Colonic mucosa (tissue), 4 donors: Measurements from ENCODE around the gene ATP7A. TPM values are rescaled to one million over a fixed set of nuclear protein-coding genes. Genes with fewer than 3 reads are reported as not detected.
"Not testable (repeated sequence)": the region's sequence is repeated elsewhere in the genome, so short reads cannot be mapped to it uniquely, and the experiment has no call there.

ENCODE experiments used
- DNase-seq: peaks from one replicate; pipeline ENCODE4 v3.0.0-alpha.2; 2020
- H3K27ac ChIP-seq: fragments of 200-600 bp; one replicate; pipeline ENCODE4 v1.8.0; 2021
- H3K27me3 ChIP-seq: fragments of 200-600 bp; one replicate; pipeline ENCODE4 v1.8.0; 2021
- H3K36me3 ChIP-seq: fragments of 200-600 bp; one replicate; pipeline ENCODE4 v1.8.0; 2021
- H3K4me1 ChIP-seq: fragments of 200-600 bp; one replicate; pipeline ENCODE4 v1.8.0; 2021; ENCODE audit warnings: mild to moderate bottlenecking
- H3K4me3 ChIP-seq: fragments of 200-600 bp; one replicate; pipeline ENCODE4 v1.8.0; 2021
- H3K9ac ChIP-seq, 2 donors: one replicate each; pipeline ENCODE4 v1.7.0; 2013; ENCODE audit warnings: control low read depth in 2 of 2, low read depth in 2 of 2, low read length in 2 of 2
- H3K9me3 ChIP-seq: fragments of 200-600 bp; one replicate; pipeline ENCODE4 v1.8.0; 2021
- CTCF ChIP-seq: fragments of 200-600 bp; IDR thresholded peaks from one replicate; pipeline ENCODE4 v1.8.0; 2022; ENCODE audit warnings: antibody characterized with exemption, mild to moderate bottlenecking
- intact Hi-C: fragments of 100-400 bp; cut with DNase I; formaldehyde crosslinking; loops from one replicate; pipeline ENCODE4 v1.14.1; 2022
- total RNA-seq, 2 donors: library from RNA; stranded (reverse); fragmentation: NEBNext Ultra II Directional in 1 of 2; extraction: Animal tissue kit (Norgen Biotek cat#: 25700) in 1 of 2; gene quantifications; one replicate each; pipeline ENCODE4 v1.2.1, GENCODE V29; 2021
- donor health status: healthy.
- donor health status: DM: no; HTN: no; CAD: no.
- donor health status: DM: no; HTN: no; CAD: no.

The ATP7A gene
- total RNA-seq = 10 to 100 TPM in 1 of 2 donors, 1 to 10 TPM in 1; 8.3 to 11.8 TPM

- Histone ChIP-seq H3K27ac (peak within 1 kb of the TSS; percentile 82), H3K4me3 (peak within 1 kb of the TSS; percentile 31), H3K27me3 (no peaks in the 10 kb centered on the region), H3K36me3 (no peaks in the 10 kb centered on the region), H3K9me3 (no peaks in the 10 kb centered on the region), H3K4me1 (no peaks in the 10 kb centered on the region), H3K9ac (peak within 1 kb of the TSS; percentile 59 to 82)
- intact Hi-C loops = no loop called here
- peak; percentile 39 for TF ChIP-seq CTCF
- DNase-seq = peak; percentile 89
Measured at GRCh38 chrX:77910108-77910840, at the start of gene ATP7A. TSS of gene ATP7A (plus strand) at chrX:77910693. CDS start at chrX:77971642, 60,949 bp downstream.

GRCh38 chrX:77875372-77875771, 35.1 kb upstream of the ATP7A start:
- Histone ChIP-seq H3K4me3 (no peak overlapping the region), H3K9ac (no peak overlapping the region), H3K36me3 (no peaks in the 10 kb centered on the region), H3K27ac (no peak overlapping the region), H3K27me3 (no peaks in the 10 kb centered on the region), H3K9me3 (no peaks in the 10 kb centered on the region), H3K4me1 (no peaks in the 10 kb centered on the region)
- no peak for TF ChIP-seq CTCF
- intact Hi-C loops = no loop called here
- no peak for DNase-seq

- H3K27me3 ChIP-seq, H3K4me3 ChIP-seq, H3K9me3 ChIP-seq, H3K4me1 ChIP-seq, H3K9ac ChIP-seq, H3K27ac ChIP-seq, intact Hi-C loops, H3K36me3 ChIP-seq, DNase-seq: not testable (repeated sequence)
Measured at GRCh38 chrX:77881418-77881817, 29.1 kb upstream of the ATP7A start.

- no peaks in the 10 kb centered on the region for H3K27me3 ChIP-seq
- intact Hi-C loops = no loop called here
- no peak overlapping the region for H3K9ac ChIP-seq
- no peaks in the 10 kb centered on the region for H3K9me3 ChIP-seq
- DNase-seq = no peak
- TF ChIP-seq CTCF = no peak
- no peaks in the 10 kb centered on the region for H3K36me3 ChIP-seq
- no peaks in the 10 kb centered on the region for H3K4me1 ChIP-seq
- H3K4me3 ChIP-seq = no peak overlapping the region
- no peak overlapping the region for H3K27ac ChIP-seq
Measured at GRCh38 chrX:77892887-77893286, 17.6 kb upstream of the ATP7A start.

- no peaks in the 10 kb centered on the region for H3K27me3 ChIP-seq
- DNase-seq = no peak
- intact Hi-C loops = no loop called here
- no peak for TF ChIP-seq CTCF
- no peaks in the 10 kb centered on the region for H3K36me3 ChIP-seq
- H3K4me1 ChIP-seq = no peaks in the 10 kb centered on the region
- H3K27ac ChIP-seq = no peak overlapping the region
- no peak overlapping the region for H3K4me3 ChIP-seq
- no peaks in the 10 kb centered on the region for H3K9me3 ChIP-seq
- H3K9ac ChIP-seq = no peak overlapping the region
Measured at GRCh38 chrX:77893713-77894112, 16.8 kb upstream of the ATP7A start.
